HepG2 (cell line): Measurements from ENCODE around the gene BIRC7.

Experiments used
- HNRNPL ChIP-seq: fragments of 200-400 bp; formaldehyde crosslinking; IDR thresholded peaks from 2 replicates; pipeline ENCODE4 v1.6.1; 2017; ENCODE audit warnings: mild to moderate bottlenecking, low read depth, low read length
- JUNB ChIP-seq: sonication (generic); formaldehyde crosslinking; IDR thresholded peaks from 2 replicates; pipeline ENCODE4 v1.8.0; 2022; ENCODE audit warnings: missing genetic modification reagents, mild to moderate bottlenecking, borderline replicate concordance
- KAT8 ChIP-seq: IDR thresholded peaks from 2 replicates; pipeline ENCODE4 v1.6.1; 2016; ENCODE audit warnings: missing genetic modification reagents, missing compliant biosample characterization
- MXI1 ChIP-seq: IDR thresholded peaks from 3 replicates; pipeline ENCODE4 v1.6.1; 2012; ENCODE audit warnings: low read depth, low read length, inconsistent platforms, borderline replicate concordance
- PPARG ChIP-seq: conservative IDR thresholded peaks from 2 replicates; pipeline ENCODE4 v1.6.1; 2016; ENCODE audit warnings: missing biosample characterization, missing genetic modification reagents
- RAD21 ChIP-seq: fragments of 450-650 bp; formaldehyde crosslinking; IDR thresholded peaks from 2 replicates; pipeline ENCODE4 v1.5.0; 2020; ENCODE audit warnings: mild to moderate bottlenecking
- TAF1 ChIP-seq: sonication (generic); formaldehyde crosslinking; IDR thresholded peaks from 2 replicates; pipeline ENCODE4 v1.4.0; 2020; ENCODE audit warnings: missing genetic modification reagents
- ZNF136 ChIP-seq: sonication (generic); formaldehyde crosslinking; IDR thresholded peaks from 2 replicates; pipeline ENCODE4 v1.8.1; 2022; ENCODE audit warnings: low read depth, mild to moderate bottlenecking, moderate library complexity, missing genetic modification reagents
- ZNF24 ChIP-seq: fragments of 450-650 bp; IDR thresholded peaks from 2 replicates; pipeline ENCODE4 v1.6.1; 2017; ENCODE audit warnings: antibody characterized with exemption, mild to moderate bottlenecking
- ZNF513 ChIP-seq: sonication (generic); formaldehyde crosslinking; conservative IDR thresholded peaks from 2 replicates; pipeline ENCODE4 v1.5.0; 2020; ENCODE audit warnings: missing genetic modification reagents

GRCh38 chr20:63188641-63189321 is 46.9 kb upstream of the BIRC7 start:
- no peak for TF ChIP-seq ZNF513 (CRISPR knock-in tag)
- TF ChIP-seq ZNF24 = no peak
- TF ChIP-seq TAF1 (CRISPR knock-in tag) = no peak
- TF ChIP-seq ZNF136 (CRISPR knock-in tag) = no peak
- no peak for TF ChIP-seq PPARG (CRISPR knock-in tag)
- TF ChIP-seq JUNB (CRISPR knock-in tag) = no peak
- TF ChIP-seq RAD21 (CRISPR knock-in tag) = no peak
- TF ChIP-seq MXI1 = no peak
- no peak for TF ChIP-seq HNRNPL
- TF ChIP-seq KAT8 = no peak
